Fibroblast of lung (primary cell): ENCODE results near the gene MCOLN1.

ENCODE experiments used
- EZH2 ChIP-seq: IDR thresholded peaks from 2 replicates; pipeline ENCODE4 v1.5.1; 2012; ENCODE audit warnings: low read length, control low read depth, mild to moderate bottlenecking; ENCODE audit errors: missing control alignments
- TF ChIP-seq, protein P1 (sequence below), 2 donors: IDR thresholded peaks in 1 of 2; conservative IDR thresholded peaks in 1 of 2; 1 replicate in 1 of 2; 2 replicates in 1 of 2; pipeline ENCODE4 v1.5.1; 2011 to 2012; ENCODE audit warnings: low read length in 2 of 2, control low read depth in 1 of 2, inconsistent platforms in 1 of 2, low read depth in 1 of 2, mild to moderate bottlenecking in 1 of 2

DNA sequence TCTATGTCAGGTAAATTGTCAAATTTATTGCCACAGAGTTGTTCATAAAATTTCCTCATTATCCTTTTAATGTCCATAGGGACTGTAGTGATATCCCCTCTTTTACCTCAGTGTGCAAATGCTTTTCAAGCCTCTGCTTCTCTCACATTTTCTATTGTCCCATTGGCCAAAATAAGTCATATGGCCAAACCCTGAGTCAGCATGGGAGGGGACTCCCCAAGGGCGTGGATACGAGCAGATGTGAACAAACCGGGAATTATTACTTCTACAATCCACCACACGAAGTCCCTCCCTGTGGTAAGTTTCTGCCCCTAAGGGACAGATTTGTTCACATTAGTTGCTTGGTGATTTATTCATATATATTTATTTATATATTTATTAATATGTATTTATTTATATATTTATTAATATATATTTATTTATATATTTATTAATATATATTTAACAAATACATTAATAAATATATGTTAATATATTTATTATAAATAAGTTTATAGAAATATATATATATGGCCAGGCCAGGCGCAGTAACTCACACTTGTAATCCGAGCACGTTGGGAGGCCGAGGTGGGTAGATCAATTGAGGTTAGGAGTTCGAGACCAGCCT is 53.1 kb downstream of the MCOLN1 start:
- TF ChIP-seq, protein P1, sequence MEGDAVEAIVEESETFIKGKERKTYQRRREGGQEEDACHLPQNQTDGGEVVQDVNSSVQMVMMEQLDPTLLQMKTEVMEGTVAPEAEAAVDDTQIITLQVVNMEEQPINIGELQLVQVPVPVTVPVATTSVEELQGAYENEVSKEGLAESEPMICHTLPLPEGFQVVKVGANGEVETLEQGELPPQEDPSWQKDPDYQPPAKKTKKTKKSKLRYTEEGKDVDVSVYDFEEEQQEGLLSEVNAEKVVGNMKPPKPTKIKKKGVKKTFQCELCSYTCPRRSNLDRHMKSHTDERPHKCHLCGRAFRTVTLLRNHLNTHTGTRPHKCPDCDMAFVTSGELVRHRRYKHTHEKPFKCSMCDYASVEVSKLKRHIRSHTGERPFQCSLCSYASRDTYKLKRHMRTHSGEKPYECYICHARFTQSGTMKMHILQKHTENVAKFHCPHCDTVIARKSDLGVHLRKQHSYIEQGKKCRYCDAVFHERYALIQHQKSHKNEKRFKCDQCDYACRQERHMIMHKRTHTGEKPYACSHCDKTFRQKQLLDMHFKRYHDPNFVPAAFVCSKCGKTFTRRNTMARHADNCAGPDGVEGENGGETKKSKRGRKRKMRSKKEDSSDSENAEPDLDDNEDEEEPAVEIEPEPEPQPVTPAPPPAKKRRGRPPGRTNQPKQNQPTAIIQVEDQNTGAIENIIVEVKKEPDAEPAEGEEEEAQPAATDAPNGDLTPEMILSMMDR (conservative IDR thresholded peaks at IDR 0.05 in 1 of 2, IDR thresholded peaks at IDR 0.05 in 1 of 2; ENCODE audit: low read depth in 1 of 2, low read length in 2 of 2): no peak
- no peak for TF ChIP-seq EZH2
